Thoracic aorta (tissue), 2 donors: ENCODE data around the gene LTO1. TPM values are rescaled to one million over a fixed set of nuclear protein-coding genes. Genes with fewer than 3 reads are reported as not detected.

ENCODE experiments used
- ATAC-seq: fragments of 150-250 bp; one replicate; pipeline ENCODE4 v1.8.0; 2017; ENCODE audit warnings: low read depth; ENCODE audit not compliant: insufficient number of reproducible peaks, low FRiP score
- DNase-seq: peaks from one replicate; pipeline ENCODE4 v3.0.0-alpha.2; 2020; ENCODE audit warnings: low spot score
- H3K27ac ChIP-seq, 2 donors: fragments of 200-600 bp; sonication (generic); 1 replicate in 1 of 2; 2 replicates in 1 of 2; pipeline ENCODE4 v1.5.1; 2016; ENCODE audit warnings: mild to moderate bottlenecking in 2 of 2, moderate library complexity in 2 of 2
- H3K27me3 ChIP-seq: fragments of 200-600 bp; sonication (generic); replicated peaks from 2 replicates; pipeline ENCODE4 v1.6.0; 2016; ENCODE audit warnings: mild to moderate bottlenecking; ENCODE audit not compliant: insufficient read depth
- H3K36me3 ChIP-seq: fragments of 200-600 bp; sonication (generic); one replicate; pipeline ENCODE4 v1.5.1; 2016
- H3K4me1 ChIP-seq, 2 donors: fragments of 200-600 bp; sonication (generic); 1 replicate in 1 of 2; 2 replicates in 1 of 2; pipeline versions ENCODE4 v1.5.1 to v1.6.0; 2016; ENCODE audit warnings: low read depth in 2 of 2, mild to moderate bottlenecking in 1 of 2; ENCODE audit not compliant: control insufficient read depth in 1 of 2
- H3K4me3 ChIP-seq: fragments of 200-600 bp; sonication (generic); 2 replicates; pipeline ENCODE4 v1.5.1; 2016; ENCODE audit warnings: mild to moderate bottlenecking
- H3K9me3 ChIP-seq: fragments of 200-600 bp; sonication (generic); 2 replicates; pipeline ENCODE4 v1.5.1; 2016
- total RNA-seq, 2 donors: library from RNA; depleted of rRNA; stranded (reverse); fragments of >200 nt; gene quantifications; one replicate each; pipeline versions ENCODE4 v1.1.0 to v1.2.3, GENCODE V29; 2016
- TF ChIP-seq, protein P1 (sequence below): fragments of 200-600 bp; sonication (generic); IDR thresholded peaks from one replicate; pipeline ENCODE4 v1.5.1; 2019; ENCODE audit warnings: antibody characterized with exemption

LTO1 gene
- total RNA-seq, 2 donors from 2014 or later = 23.6 to 43.5 TPM

DNA sequence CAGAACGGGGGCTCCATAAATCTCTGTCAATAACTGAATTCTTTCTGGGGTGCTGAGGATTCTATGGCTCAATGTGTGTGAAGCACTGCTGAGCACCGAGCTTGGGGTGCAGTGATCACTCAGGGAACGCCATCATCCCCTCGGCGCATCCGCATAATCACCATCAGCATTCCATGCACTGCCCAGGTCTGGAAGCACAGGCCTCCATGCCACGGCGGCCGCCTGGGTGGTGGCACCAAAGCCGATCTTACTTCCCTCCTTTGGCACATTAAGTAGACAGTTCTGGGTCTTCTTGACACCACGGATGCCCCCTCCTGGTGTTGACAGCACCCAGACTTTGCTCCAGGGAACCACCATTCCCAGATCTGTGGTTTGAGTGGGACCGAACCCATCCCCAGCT, 15.6 kb downstream of the LTO1 start:
- no peak for DNase-seq
- no peaks in the 10 kb centered on the region for H3K9me3 ChIP-seq
- no peaks in the 10 kb centered on the region for H3K27me3 ChIP-seq
- H3K4me1 ChIP-seq = no peaks in the 10 kb centered on the region
- peaks cover 12% of the 10 kb centered on the region for H3K36me3 ChIP-seq
- no peak overlapping the region for H3K4me3 ChIP-seq
- H3K27ac ChIP-seq = no peak overlapping the region
- ATAC-seq = no peak
- TF ChIP-seq, protein P1, sequence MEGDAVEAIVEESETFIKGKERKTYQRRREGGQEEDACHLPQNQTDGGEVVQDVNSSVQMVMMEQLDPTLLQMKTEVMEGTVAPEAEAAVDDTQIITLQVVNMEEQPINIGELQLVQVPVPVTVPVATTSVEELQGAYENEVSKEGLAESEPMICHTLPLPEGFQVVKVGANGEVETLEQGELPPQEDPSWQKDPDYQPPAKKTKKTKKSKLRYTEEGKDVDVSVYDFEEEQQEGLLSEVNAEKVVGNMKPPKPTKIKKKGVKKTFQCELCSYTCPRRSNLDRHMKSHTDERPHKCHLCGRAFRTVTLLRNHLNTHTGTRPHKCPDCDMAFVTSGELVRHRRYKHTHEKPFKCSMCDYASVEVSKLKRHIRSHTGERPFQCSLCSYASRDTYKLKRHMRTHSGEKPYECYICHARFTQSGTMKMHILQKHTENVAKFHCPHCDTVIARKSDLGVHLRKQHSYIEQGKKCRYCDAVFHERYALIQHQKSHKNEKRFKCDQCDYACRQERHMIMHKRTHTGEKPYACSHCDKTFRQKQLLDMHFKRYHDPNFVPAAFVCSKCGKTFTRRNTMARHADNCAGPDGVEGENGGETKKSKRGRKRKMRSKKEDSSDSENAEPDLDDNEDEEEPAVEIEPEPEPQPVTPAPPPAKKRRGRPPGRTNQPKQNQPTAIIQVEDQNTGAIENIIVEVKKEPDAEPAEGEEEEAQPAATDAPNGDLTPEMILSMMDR = no peak

DNA sequence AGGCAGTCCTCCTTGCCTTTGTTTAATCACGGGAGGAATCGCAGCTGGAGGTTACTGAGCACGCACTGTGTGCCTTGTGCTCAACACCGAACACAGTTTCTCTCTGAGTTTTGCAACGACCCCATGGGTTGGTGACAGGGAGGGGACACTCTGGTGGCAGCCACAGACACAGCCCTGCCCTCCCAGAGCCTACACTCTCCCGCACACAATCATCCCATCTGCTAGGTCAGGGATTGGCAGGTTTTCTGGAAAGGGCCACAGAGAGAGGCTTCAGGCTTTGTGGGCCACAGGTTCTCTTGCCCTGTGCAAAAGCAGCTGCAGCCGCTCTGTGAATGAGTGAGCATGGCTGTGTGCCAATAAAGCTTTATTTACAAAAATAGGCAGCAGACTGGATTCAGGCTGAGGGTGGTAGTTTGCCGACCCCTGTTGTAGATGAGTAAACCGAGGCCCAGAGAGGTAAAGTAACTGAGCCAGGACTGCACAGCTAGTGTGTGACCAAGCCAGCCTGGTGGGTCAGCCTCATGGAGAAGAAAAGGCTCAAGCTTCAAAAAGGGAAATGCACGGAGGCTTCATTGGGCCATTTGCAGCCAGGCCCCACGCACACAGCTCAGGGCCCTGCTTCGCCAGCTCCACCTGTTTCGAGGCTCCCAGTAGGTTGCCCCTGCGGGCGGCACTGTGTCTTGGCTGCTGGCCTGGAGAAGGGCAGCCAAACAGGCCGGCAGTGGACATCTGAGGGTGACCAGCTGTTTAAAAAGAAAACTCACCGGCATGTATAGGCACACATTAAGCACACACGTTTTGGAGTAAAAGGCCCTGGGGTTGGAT, 16.3 kb downstream of the LTO1 start:
- Histone ChIP-seq H3K27ac (no peak overlapping the region), H3K36me3 (peaks cover 6% of the 10 kb centered on the region), H3K27me3 (no peaks in the 10 kb centered on the region), H3K4me3 (no peak overlapping the region), H3K4me1 (no peaks in the 10 kb centered on the region), H3K9me3 (no peaks in the 10 kb centered on the region)
- TF ChIP-seq, protein P1 = no peak
- ATAC-seq (no peak), DNase-seq (no peak)

DNA sequence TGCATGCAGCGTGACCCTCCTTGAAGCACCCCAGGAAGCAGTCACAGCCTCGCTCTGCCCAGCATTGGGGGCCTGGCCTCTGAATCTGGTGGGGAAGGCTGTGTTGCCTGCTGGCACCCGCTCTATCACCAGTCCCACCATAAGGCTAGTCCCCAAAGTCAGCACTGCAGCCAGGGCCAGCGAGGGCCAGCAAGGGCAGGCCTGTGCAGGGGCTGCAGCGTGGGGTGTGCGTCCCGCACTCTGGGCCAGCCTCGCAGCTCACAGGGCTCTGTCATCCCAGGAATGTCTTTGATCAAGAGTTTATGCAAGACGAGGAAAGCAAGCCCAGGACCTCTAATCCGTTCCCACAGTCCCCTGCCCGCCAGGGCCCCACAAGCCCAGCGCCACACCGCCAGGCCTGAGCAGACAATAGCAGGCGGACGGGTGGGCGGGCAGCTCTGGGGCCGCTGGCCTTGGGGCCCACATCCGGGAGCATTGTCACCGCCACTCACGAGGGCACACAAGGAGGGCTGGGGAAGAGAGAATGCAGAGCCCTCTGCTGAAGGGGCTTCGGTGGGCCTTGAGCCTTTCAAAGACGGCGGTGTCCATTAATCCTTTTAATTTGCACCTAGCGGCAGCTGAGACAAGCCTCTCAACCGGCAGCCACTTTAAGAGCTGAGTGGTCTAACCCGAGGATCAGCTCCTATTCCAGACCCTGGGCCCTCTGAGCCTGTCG, 17.1 kb downstream of the LTO1 start:
- Histone ChIP-seq H3K9me3 (no peaks in the 10 kb centered on the region), H3K4me3 (no peak overlapping the region), H3K27me3 (no peaks in the 10 kb centered on the region), H3K27ac (no peak overlapping the region), H3K4me1 (no peaks in the 10 kb centered on the region), H3K36me3 (peaks cover 4% of the 10 kb centered on the region)
- ATAC-seq = no peak
- TF ChIP-seq, protein P1 = no peak
- DNase-seq = no peak

DNA sequence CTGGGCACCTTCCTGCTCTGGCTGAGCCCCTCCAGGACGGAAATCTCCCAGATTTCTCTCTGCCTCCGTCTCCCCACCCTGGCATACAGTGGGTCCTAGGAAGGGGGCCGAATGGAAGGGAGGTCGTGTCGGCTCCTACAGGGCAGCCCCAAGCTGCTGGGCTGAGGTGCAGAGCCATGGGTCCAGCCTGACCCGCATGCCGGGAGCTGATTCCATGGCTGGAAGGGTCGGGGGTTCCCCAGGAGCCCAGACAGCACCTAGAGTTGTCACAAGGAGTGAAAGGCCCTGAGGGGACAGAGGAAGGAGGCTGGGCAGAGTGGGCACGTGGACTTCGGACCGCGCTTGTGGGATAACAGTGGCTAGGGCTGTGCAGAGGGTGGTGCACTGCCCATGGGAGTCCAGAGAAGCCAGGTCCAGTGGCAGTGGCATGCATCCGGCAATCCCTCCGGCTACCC, 17.7 kb downstream of the LTO1 start:
- TF ChIP-seq, protein P1 = no peak
- no peaks in the 10 kb centered on the region for H3K4me1 ChIP-seq
- H3K9me3 ChIP-seq = no peaks in the 10 kb centered on the region
- H3K36me3 ChIP-seq = peaks cover 7% of the 10 kb centered on the region
- H3K4me3 ChIP-seq = no peak overlapping the region
- DNase-seq = no peak
- no peak overlapping the region for H3K27ac ChIP-seq
- ATAC-seq = no peak
- H3K27me3 ChIP-seq = no peaks in the 10 kb centered on the region
